Raji (cell line): ENCODE results near the gene ARPC5.

ENCODE experiments used
- POLR2A ChIP-seq: IDR thresholded peaks from 2 replicates; pipeline ENCODE4 v1.6.1; 2011; ENCODE audit warnings: low read depth, low read length, control low read depth; ENCODE audit not compliant: insufficient read depth

The ARPC5 gene

DNA sequence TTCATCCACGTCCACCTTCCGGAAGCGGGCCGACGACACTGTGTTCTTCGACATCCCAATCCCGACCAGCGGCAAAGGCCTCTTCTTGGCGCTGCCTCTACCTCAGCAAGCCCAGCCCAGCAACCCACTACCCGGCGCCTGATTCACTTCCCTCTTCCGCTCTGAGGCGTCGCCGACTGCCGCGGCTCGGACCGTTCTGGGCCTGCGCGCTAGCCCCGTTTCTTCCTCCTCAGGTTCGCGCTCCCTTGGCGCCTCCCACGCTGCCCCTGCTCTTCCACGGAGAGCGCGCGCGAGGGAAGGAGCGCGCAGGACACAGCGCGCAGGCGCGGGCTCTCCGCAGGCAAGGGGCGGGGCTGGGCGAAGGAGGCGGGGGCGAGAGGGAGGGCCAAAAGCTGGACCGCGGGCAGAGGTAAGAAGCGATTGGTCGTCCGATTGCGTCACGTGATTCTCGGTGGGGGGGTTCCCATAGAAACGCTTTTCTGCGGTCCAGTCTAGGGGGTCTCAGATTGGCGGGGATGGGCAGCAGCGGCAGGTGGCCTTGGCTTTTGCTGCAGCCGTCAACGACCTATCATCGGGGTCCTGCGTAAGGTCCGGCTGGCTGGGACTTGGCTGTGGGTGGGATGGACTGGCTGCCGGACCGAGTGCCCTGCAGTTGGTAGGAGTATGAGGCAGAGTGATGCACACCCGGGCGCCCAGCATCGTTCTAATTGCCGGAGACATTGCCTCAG lies at the start of gene ARPC5:
ARPC5 (minus strand) TSS at position 178 of the 728 bp plus-strand sequence; CDS start at position 54, 124 bp downstream.
- peak; percentile 90 for TF ChIP-seq POLR2A

DNA sequence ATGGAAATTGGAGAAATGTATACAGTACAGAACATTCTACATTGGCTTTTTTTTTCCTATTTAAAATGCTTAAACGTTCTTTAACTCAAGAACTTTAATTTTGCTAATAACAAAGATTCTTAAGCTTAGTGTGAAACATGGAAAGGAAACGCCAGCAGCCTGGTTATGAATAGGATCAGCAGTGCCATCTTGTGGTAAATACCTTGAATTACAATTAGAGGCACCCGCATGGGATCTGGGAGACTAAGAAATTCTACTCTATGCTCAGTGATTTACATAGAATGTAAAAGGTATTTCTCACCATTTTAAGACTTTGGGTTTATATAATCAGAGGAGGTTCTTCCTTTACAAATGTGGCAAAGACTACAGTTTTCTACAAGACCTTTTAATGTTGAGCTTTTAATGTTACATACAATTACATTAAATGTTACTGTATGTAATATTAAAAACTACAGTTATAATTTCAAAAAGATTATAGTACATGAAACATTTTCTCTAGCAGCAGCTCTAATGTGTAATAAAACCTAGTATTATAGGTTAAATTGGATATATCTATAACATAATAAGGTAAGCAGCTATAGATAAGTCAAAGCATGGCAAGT lies 49.6 kb upstream of the ARPC5 start:
- no peak for TF ChIP-seq POLR2A

DNA sequence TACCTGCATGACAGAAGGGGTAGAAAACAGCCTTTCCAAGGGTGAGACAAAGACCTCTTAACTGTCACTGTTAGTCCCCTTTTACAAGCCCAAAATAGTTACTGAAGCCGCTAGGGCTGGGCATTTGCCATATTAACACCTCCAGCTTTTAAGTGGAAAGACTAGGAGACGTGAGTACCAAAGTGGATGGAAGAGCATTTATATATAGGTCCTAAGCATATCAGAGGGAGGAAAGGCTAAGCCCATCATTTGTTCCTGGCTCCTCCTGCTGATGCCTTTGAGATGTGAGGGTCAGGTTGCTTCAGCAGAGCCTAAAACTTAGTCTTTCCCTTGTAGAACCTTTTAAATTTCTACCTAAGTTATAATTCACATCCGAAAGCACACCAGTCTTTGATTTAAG lies 43.2 kb upstream of the ARPC5 start:
- no peak for TF ChIP-seq POLR2A

DNA sequence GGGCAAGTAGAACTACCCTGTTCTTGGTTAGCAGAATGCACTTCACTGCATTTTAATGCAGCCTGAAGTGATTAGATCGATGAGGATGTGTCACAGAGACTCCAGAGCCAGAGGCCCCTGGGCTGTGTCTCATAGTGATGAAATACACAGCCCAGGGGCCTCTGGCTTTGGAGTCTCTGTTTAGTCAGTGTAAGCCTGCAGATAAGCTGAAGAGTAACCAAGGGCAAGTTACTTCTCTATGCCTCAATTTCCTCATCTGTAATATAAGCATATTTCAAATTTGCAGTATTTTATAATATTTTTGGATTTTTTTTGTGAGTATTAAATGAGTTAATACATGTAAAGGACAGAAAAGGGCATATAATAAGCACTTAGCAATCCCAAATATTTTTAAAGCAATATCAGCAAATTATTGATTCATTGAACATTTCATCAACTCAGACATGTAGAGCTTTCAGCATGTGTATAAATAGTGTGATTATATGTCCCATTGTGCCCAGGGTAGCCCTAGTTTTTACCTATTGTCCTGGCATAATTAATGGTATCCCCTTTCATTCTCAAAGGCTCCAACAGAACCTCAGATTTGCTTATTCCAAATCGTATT lies 41.1 kb upstream of the ARPC5 start:
- no peak for TF ChIP-seq POLR2A

DNA sequence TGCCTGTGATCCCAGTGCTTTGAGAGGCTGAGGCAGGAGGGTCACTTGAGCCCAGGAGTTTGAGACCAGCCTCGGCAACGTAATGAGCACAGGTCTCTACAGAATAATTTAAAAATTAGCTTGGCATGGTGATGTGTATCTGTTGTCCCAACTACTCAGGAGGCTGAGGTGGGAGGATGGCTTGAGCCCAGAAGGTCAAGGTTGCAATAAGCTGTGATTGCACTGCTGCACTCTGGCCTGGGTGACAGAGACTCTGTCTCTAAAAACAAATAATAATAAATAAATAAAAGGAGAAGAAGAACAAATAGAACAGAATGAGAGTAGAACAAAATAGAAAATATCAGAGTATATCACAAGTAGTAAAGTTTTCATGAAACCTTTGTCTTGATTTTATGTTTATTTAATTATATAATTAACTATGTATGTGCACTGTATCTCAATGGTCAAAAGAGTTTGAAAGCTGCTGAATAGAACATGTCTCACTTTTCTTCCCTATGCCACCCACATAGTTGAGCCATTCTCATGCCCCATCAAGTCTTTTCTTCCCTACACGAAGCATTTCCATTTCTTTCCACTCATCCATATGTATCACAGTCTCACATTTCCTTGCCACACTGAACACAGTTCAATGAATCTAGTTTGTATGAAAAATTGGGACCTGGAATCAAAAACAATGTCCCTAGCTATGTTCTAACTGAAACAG lies 40.5 kb upstream of the ARPC5 start:
- TF ChIP-seq POLR2A, result no peak

DNA sequence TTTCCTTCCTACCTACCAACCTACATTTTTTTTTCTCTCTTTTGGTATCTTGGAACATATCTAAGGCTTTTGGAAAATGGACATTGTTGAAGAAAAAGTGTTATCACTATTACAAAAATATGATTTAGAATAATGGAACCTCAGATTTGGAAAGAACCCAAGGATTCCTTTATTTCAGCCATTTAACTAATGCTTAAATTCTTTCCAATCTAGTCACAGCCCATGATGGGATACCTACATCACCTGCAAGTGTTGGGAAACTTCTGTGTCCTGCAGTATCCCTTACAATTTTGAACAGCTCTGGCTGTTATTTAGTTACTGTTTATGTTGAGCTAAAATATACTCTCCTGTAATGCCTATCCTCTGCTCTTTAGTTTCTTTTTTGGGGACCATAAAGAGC lies 39.8 kb upstream of the ARPC5 start:
- no peak for TF ChIP-seq POLR2A

DNA sequence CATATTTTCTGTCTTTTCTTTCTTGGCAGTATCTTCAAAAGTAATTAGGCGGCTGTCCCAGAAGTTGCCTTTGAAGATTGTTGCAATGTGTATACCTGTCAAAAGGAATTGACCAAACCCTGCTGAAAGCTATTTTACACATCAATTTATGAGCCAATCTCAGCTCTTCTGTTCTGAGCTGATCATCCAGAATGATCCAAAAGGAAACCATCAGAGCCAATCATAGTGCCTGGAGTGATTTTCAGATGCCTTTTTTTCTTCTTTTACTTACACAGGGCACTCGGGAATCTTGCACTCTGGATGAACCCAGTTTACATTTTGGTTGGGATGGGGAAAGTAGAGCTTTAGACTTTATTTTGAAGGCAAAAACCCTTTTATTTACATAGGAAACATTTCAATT lies 39.3 kb upstream of the ARPC5 start:
- TF ChIP-seq POLR2A, result no peak

DNA sequence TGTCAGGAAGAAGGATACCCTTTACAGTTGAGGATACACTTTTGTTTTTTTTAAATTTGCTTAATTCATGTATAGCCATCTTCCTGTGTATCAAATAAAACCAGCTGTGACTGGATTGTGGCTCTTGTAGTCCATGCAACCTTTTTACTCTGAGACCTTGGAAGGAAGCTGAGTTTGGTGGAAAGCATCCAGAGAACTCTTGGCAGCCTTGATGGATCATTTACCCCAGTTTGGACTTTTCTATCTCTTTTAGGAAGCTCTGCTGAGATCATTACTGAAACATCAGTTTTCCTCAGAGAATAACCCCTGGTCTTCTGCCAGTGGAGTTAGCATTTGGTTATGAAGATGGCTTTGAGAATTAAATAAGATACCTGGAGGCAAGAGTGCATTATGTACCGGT lies 38.8 kb upstream of the ARPC5 start:
- no peak for TF ChIP-seq POLR2A

DNA sequence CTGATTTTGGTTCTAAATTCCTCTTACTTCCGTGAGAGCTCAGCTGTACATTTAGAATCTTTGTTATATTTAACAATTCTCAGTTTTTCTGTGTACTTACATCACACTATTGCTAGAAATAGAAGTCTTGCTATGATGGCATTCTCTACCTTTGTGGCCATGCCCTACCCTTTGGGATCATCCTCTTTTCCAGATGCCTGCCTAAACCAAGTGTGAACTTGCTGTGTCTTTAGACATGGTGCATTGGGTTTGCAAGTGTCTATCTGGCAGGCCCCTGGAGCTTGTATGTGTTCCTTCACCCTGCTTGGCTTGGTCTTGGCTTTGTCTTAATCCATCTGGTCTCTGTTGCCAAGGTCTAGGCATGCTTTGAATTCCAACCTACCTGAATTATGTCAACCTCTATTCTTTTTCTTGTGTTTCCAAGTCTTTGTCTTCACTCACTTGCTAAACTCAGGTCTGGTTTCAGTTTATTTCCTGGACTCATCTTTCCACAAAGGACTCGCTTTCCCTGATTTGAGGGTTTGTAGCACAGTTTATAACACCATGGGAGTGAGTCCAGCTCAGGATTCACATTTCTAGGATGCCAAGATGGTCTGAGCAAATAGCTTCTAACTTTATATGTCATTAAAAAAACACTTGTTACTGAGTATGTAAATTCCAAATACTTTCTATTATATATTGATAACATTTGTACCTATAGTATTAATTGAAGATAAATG lies 38.2 kb upstream of the ARPC5 start:
- TF ChIP-seq POLR2A, result no peak

DNA sequence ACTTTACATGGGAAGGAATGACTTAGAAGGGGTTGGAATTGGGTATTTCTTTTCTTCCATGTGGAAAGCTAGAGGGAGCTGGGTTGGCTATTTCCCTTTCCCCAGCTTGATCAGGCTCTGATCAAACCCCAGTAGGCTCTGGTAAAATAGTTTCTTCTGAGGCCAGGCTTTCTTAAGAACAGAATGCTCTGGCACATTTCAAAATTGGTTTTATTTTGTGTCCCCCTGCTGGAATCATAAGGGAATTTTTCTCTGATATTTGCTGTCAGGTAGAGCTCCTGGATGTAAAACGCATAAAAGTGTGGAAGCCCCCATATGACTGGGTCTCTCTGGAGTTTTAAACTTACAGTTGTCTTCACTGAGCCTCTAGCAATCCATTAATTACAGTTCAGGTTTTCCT lies 34.6 kb upstream of the ARPC5 start:
- TF ChIP-seq POLR2A, result no peak

DNA sequence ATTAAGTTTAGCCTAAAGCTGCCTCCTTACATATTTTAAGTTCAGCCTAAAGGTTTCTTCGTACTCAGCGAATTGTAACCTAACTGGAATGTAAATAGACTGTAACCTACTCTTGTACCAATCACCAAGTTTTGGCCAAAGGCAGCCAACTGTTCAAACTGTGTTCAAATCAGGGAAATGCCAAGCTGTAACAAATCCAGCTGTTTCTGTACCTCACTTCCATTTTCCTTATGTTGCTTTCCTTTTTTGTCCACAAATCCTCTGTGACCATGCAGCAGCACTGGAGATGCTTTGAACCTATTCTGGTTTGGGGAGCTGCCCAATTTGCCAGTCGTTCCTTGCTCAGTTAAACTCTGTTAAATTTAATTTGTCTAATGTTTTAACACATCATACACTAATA lies 20.8 kb upstream of the ARPC5 start:
- no peak for TF ChIP-seq POLR2A

DNA sequence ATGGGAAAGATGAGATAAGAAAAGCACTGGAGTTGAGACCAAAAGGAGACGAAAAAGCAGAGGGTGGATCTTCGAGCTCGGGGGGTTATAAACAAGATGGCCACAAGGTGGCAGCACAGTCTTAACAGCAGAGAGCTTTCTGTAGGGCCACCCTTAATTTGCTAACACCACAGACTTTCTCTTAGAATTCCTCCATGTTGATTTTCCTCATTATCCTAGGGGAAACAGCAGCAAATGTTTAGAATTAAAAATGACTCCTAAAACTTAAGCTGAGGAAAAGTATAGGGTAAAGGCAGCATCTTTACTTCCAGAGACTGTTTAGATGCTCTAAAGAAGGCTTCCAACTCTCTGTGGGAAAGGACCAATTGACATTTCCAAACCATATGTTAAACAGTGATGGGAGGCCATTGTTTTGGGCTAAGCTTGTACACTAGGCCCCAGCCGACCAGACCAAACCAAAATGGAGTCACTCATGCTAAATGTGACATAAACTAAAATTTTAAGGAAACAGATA lies 20.0 kb upstream of the ARPC5 start:
- TF ChIP-seq POLR2A, result no peak

DNA sequence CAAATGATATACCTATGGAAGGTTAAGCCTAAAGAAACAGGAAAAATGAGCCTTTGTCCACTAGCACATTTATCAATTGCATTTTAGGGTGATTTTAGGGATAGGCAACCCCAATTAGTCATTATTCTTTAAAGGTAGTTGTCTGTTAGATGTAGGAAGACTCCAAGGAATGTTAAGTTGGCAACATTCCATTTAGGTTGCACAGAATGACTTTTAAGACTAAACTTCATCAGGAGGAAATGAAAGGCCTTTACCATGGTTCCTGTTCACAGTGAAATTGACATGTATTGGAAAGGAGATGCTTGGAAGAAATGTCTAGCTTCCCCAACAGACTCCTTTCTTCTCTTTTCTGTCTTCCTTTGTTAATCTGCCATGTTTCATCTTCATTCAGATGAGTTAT lies 19.1 kb upstream of the ARPC5 start:
- TF ChIP-seq POLR2A, result no peak

DNA sequence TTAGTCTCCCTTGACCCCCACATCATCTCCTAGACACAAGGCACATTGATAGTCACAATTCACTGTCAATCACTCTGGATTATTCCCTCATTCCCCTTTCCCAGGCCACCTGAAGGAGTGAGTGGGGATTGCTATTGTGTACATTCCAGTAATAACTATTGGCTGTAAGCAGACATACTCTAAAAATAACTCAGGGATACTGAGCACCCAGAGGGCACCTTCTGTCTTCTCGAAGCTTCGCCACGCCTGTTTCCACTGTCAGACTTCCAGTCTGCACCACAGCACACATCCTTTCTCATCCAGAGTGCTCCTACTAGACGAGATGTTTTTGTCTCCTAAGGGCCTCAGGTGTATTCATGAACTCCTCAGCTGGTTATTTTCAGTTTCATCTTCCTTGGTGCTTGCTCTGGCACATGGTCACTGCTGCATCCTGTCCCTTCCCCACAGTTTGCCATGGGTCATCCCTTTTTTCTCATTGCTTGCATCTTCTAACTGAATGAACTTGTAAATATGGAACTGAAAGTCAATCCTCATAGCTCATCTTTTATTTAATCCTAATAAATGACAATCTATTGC lies 18.4 kb upstream of the ARPC5 start:
- no peak for TF ChIP-seq POLR2A

DNA sequence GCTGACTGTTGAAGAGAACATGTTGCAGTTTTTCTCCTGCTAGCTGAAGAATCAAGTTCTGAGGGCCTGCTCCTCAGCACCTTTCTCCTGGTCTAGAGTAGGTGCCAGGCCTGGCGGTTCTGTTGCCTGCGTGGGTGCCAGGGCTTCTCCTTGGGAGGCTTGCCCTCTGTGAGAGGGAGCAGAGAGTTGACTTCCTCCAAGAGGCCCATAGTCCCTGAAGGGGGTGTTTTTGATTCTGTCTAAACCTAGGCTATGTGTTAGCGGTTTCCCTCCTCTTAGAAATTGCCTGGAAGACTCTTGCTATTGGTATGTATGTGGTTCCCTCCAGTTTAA lies 17.8 kb upstream of the ARPC5 start:
- no peak for TF ChIP-seq POLR2A
